HG02588 (cell line): Measurements from ENCODE around the gene BAG5.

Experiments
- ATAC-seq: cut with Tn5 transposase; IDR thresholded peaks from one replicate; pipeline ENCODE4 v1.9.1; 2021; ENCODE audit warnings: mild to moderate bottlenecking, moderate library complexity; ENCODE audit not compliant: unreplicated experiment

BAG5 gene

DNA sequence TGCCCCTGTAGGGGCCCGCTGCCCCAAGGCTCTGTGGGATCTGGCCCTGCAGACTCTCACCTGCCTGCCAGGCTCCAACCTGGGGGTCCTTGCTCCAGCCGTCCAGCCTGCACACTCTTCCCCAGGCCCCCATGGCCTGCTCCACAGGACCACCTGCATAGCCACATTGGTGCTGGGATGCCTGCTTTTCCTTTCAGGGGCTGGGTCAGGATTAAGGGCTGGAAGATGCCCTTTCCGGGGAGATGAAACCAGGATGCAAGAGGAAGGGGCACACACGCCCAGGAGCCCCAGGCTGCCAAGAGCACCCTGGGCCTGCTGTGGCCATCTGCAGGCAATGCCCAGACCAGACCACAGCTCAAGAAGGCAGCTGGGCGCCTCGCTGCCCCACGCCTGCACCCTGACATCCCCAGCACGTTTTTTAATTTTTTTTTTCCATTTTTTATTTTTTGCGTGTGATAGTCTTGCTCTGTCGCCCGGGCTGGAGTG, 15.0 kb downstream of the BAG5 start:
- ATAC-seq: no peak

DNA sequence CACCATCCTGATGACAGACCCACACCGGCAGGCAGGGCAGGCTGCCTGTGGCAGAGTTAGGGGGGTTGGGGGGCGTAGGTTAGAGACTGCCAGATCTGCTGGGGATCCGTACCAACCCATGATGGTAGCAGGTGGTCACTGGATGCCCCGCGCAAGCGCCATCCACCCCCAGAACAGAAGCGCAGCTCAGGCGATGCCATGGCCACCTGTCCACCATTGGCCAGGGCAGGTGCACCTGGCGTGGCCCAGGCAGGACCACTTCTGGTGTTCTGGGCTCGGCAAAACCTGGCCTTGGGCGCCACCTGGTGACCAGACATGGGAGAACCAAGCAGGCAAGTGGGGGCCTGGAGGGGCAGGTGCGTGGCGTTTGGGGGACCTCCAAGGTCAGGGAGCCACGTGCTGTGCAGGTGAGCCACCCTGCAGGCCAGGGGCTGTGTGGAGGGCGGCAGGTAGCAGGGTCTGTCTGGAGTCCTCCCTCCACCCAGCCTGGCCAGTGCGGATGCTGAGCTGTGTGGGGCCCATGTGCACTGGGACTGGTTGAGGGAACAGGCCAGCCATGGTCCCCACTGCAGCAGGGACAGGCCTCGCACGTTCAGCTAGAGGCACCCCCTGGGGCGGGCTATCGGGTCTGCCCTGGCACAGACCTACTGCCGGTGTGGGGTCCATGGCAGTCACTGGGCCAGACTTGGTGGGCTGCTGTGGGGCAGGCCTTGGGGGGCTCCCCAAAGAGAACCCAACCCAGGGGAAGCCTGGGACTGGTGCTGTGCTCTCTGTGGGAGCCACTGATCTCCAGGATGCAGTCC, 15.6 kb downstream of the BAG5 start:
- no peak for ATAC-seq

DNA sequence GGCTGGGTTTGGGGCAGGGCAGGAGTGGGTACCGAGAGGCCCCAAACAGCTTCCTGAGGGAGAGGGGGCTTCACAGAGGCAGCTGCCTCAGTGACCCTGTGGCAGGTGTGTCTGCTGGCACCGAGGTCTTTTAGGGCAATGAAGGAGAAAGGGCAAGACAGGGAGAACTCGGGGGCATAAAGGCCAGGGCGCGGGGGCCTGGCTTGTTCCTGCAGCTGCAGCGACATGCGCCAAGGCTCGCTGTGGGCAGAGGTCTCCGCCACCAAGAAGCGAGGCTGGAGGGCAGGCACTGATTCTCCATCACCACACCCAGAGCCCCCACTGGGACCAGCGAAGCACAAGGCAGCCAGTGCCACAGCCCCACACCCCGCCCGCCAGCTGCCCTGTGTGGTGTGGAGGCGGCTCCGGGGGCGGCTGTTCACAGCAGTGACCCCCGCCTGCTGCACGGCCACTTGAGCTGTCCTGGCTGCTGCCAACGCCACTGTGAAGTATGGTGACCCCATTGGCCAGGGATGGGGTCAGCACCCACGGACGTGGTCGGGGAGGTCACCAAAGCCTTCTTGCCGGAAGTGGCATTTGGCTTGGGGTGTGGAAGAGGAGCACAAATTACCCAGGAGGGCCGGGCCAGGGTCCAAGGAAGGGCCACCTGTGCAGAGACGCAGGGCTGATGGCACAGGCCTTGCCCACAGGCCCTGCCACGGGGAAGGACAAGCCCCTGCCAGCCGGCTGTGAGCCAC, 16.4 kb downstream of the BAG5 start:
- ATAC-seq: no peak

DNA sequence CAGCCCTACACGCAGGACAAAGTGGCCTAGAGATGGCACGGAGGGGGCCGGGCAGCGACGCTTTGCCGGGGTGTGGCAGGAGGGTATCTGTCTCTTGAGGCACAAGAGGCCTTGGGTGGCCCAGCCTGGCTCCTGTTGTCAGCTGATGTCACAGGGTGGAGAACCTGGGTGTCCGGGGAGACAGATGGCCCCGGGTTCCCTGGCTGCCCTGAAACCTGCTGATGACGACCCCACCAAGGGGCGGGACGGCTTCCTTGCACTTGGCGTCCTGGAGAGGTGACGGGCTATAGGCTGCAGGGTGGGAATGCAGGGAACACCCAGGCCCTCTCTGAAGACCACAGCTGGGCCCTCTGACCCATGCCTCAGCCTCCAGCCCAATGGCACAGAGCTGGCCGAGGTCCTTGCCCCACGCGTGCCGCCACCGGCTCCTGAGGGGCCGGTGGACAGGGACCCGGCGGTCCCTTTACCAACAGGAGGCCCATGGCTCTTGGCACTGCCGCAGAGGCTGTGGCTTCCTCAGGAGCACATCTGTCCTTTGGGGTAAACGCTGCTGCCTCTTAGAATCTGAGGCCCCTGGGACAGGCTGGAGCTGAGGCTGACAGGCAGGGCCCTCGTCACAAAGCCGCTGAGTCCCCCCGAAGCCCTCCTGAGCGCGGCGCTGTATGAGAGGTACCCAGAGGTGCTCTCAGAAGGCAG, 17.1 kb downstream of the BAG5 start:
- ATAC-seq: no peak

DNA sequence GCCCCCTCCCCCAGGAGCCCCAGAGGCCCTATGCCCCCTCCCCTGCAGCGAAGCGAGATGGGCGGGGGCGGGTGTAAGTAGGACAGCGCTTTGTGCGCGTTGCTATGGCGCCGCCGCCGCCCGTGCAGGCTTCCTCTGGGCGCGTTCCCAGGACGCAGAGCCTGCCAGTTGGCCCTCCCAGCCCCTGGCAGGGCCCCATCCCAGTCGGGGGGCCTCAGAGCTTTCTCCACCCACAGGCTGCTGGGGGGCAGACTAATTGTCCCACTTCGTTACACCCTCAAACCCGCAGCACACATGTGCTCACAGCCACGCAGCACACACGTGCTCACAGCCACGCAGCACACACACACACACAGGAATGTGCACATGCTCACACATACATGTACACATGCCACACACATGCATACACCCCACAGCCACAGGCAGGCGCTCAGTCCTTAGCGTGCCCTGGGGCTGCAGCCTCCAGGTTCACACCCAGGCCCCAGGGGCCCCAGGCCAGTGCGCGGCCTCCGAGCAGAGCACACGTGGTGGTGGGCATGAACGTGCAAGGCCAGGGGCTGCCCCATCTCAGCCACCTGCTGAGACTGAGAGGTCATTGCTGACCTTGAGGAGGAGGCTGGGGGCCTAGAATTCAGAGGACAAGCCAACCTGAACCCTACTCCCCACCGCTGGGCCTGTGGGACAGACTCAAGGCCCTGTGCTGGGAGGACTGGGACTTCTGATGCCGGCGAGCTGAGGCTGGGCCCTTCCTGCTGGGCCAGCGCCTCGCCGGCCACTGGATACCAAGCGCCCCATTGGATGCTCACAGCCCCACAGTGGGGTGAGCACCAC, 17.9 kb downstream of the BAG5 start:
- no peak for ATAC-seq

DNA sequence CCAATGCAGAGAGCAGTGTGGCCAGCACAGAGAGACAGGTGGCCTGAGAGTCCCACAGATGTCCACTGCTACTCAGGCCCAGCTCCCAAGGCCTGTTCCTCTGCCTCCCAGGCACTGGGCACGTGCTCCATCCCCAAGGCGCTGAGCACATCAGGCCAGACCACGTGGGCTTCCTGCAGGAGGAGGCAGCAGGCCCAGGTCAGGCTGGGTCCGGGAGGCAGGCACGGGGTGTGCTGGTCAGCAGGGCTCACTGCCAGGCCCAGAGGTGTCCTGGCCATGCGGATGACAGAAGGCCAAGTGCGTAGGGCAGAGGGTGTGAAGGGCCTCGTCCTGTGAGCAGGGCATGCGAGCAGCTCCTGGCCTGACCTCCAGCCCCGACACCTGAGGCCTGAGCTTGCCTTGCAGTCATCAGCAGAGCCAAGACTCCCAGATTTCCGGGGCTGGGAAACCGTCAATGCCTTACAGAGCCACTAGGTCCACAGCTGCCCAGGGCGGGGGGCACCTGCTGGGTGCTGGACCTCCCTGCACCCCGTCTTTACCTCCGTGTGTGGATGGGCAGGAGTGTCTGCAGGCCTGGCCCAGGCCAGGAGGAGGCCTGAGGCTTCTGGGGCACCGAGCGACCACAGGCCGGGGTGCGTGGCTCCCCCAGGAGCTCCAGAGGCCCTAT, 18.6 kb downstream of the BAG5 start:
- no peak for ATAC-seq

DNA sequence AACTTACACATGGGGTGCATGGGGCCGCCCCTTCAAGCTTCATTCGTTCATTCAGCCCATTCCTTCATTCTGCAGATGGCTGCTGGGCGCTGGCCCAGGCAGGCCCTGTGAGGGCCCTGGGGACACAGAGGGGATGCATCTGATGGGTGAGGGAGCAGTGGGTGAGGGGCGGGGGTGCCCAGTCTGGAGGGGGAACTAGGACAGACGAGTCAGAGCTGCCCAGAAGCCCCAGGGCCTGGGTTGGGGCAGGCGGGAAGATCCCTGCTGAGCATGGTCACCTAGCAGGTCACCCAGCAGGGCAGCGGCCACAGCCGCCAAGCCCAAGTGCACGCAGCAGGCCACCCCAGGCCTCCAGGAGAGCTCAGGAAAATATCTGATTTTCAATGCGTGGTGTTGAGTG, 19.3 kb downstream of the BAG5 start:
- no peak for ATAC-seq

DNA sequence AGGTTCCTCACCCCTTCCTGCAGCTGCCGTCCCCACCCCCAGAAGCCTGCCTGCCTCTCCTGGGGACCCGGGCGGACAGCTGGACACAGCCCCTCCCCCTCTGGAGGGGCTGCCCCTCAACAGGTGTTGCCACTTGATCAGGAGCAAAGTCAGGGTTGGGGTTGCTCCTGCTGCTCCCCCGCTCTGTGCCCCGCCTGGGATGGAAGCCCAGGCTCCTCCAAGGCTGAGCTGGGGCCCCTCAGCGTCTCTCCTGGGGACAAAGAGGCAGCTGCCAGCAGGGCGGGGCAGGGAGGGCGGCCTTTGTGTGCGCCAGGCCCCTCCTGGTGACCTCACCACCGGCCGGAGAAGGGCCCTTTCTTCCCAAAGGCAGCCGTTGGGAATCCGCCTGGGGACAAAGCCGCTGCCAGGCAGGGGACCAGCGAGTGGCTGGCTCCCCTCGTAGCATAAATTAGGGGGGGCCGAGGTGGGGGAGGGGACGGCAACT, 19.8 kb downstream of the BAG5 start:
- no peak for ATAC-seq

DNA sequence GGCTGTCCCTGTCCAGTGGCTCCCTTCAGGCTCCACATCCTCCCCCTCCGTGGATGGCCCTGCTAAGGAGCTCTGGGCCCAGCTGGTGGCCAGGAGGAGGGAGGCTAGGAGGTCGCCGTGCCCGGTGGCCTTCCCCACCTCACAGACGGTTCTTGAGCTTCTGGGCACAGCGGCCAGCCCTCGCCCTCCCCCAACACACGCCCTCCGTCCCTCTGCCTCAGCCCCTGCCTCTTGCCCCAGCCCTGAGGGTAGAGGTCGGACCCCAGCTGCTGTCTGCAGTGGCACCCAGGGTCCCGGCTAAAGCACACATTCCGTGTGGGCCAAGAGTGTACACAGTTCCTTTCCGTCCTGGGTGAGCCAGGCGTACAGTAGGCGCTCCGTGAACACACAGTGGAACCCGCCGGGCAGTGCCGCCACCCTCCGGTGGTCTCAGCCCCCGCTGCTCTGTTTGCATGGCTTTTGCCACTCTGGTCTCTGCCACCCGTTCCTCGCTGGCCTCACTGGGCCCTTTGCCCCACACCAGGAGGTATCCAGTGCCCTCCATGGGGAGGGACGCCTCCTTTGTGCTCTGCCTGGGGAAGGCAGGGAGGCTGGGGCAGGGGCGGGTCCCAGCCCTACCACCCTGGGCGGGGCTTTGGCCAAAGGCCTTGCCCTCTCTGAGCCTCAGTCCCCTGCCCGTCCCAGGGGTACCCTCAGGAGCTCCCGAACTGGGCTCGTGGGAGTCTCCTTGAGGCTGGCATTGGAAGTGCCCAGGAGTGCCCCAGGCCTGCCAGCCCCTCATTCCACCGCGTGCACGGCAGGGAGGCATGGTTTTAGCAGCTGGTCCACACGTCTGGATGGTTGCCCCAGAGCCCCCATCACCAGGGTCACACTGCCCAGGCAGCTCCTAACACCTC, 20.5 kb downstream of the BAG5 start:
- ATAC-seq: no peak

DNA sequence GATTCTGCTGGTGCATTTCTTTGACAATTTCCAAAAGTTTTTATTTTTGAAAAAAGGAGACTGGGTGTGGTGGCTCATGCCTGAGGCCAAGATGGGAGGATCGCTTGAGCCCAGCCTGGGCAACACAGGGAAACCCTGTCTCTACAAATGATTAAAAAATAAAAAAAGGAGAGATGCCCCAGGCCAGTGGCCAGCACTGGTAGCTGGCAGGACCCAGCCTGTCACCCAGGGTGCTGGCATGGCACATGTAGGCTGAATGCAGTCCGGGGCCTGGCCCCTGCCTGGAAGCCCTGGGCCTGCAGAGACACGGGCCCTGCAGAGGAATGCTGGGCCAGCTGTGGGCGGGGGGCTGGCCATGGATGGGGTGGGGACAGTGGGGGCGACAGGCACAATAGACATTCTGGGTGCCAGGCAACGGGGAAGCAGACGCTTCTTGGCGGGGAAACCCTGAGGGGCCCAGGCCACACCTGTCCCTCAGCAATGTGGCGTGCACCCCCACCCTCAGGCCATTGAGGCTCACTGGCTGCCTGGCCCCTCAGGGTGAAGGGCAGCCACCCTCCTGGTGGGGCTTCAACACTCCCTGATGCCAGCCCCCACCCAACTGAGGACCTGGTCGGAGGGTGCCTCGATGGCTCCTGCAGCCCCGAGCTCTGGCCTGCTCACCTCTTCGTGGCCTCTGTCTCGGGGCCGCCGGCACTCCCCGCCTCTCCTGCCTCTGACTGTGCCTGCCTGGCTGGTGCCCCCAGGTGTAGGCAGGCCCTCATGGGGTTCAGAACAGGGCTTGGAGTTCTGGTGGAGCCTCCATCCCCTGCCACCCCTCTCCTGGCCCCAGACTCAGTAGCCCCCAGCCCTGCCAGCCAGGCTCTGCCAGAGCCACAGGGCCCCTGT, 21.4 kb downstream of the BAG5 start:
- ATAC-seq: no peak

DNA sequence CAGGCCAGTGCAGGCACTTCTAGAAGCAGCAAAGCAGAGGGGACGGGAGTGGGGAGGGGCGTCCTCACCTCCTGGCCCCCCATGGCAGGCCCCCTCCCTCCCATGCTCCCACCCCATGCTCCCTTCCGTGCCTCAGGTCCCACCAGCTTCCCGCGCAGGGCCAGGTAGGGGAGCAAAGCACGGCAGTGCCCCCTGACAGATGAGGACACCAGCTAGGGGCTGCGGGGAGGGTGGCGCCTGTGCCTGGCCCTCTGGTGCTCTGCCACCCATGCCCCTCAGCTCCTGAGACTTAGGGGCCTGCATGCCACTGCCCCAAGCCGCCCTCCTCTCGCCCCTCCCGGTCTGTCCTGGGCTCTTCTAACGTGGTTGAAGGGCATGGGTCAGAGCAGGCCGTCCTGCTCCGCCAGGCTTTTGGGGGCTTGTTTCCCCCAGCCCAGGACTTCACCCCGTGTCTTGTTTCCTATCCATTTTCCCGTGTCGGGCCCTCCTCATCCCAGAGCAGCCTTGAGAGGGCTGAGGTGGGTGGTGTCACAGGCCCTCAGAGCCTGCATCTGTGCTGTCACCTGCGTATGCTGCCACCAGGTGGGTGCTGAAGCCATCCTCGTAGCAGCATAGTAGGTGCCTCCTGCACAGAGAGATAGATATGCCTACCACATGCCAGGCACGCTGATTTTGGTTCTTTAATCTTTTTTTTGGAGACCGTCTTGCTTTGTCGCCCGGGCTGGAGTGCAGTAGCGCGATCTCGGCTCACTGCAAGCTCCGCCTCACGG, 23.2 kb downstream of the BAG5 start:
- ATAC-seq: no peak

DNA sequence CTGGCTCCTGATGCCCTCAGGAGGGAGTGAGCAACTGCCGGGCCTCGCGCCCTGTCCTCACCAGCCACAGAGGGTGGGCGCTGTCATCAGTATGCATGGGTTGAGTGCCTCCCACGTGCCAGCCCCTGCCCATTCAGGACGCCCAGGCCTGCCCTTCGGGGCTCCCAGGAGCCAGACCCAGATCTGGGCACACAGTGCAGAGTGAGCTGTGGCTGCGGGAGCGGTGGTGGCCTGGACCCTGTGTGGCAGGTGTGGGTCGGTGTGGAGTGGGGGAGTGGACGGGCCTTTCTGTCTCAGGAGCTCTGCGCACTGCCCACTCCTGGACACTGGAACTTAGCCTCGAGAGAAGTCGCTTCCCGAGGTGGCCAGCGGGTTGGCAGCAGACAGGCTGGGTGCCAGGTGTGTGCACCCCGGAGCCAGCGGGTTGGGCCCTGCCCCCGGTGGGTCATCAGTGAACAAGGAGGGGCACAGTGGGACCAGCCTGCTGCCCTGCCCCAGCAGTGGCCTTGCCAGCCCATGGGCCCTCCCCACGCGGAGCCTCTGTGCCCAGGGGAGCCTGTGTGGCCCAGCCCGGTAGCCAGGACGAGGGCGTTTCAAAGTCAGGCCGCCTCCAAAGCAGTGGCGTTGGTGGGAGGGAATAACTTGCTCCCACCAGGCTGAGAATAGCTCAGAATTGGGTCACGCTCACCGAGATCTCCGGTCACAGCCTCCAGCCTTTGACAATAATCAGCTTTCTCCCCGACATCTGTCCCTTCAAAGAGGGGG, 24.0 kb downstream of the BAG5 start:
- ATAC-seq: no peak

DNA sequence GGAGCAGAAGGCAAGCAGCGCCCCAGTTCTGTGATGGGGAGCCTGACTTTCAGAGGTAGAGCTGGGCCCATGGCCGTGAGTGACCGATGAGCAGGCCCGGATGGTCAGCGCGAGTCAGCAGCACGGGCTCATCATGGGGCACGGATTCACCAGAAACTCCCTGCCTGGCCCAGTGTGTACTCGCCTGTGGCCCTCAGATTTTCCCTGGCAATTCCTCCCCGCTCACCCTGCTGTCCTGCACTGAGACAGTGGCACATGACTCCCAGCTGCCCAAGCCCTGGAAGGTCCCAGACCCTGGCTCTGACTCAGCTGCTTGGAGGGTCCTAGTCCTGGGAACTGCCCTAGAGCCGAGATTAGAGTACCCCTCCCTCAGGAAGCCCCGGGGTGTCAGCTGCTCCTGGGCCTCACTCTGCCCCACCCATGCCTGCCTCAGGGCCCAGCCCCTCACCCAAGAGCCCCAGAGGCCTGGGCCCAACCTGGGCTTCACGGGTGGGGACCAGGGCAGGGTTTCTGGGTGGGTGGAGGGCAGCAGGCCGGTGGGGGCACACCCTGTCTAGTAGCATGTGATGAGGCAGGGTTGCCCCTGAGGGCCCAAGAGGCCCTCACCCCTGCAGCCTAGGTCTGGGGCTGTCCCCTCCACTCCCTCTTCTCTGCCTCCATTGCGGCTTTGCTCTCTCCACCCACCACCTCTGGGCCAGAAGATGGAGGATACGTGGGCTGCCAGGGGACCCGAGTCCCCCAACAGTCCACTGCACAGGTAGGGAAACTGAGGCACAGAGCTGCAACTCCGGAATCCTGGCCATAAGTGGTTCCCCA, 25.1 kb downstream of the BAG5 start:
- ATAC-seq: no peak

DNA sequence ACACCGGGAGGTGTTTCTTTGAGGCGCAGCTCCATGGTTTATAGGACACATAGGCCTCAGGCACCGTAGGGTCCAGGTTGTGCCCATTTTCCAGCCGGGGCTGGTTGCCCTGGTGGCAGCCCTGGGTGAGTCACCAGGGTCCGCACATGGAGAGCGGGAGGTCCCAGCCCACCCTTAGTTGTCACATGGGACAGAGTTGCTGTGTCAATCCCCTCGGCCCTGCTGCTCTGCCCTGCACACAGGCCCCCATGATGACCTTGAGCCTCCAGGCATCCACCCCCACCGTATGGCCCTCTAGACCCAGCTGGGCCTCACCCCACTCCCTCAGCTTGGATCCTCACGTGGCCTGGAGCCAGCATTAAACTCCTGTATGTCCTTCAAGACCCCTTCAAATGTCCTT, 25.8 kb downstream of the BAG5 start:
- ATAC-seq: no peak

DNA sequence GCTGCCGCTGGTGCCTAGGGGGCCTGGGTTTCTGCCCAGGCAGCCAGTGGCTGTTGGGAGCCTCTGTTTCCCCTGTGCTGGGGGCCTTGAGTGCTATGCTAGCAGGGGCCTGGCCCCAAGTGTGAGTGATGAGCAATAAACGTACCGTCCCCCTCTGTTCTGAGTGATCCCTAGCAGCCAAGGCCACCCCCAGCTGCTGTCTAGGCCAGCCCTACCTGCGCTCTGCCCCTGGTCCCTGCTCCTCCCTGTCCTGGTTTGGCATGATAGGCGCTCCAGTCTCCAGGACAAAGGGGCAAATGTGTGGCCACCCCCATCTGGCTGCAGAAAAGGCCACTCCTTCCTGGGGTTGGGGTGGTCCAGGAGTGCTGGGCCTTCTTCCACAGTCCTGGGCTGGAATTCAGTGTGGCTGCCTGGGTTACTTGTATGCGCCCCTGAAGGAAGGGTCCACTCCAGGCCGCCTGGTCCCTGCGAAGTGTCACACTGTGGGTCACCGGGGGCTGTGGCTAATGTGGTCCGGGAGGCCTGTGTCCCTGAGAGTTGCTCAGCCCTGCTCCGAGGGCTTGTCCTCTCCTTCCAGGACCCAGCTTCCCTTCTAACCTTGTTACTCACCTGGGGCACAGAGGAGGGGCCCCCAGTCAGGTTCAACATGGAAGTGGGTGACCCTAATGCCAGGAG, 26.4 kb downstream of the BAG5 start:
- ATAC-seq: no peak
